RPMI8226 (cell line): ENCODE measurements around the gene SH3D19.
"Not testable (repeated sequence)": the region's sequence is repeated elsewhere in the genome, so short reads cannot be mapped to it uniquely, and the experiment has no call there.

Source experiments
- DNase-seq: peaks from one replicate; pipeline ENCODE4 v3.0.0-alpha.2; 2015

The SH3D19 gene

DNA sequence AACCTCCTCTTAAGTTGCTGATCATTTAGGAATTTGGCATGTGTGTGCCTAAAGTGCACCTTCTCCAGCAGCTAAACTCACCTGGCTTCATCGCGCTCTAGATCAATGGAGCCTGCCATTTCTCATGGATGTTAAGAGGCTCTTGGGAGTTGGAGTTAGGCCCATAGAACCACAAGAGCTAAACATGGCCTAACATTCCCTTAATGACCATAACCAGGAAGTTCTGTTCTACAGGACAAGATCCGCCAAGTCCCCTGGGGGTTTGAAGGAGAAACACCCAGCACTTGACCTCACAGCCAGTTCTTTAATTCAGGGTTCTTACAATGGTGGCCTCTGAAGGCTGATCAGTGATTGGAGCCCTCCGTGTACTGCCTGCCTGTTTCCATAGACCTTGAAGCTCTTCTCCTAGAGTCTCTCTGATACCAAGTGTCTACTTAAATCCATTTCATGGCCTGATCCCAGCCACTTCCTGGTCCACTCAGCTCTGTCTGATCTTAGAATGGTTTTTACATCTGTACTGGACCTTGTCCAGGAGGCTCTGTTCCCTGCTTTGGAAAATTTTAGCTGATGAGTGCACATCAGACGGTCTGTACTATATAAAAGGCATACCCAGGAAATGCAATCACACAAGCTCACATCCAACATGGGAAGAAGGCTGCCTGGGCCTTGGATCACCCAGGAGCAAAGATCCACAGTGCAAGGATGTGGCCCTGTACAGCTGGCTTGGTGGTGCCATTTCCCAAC is 180.9 kb downstream of the SH3D19 start:
- no peak for DNase-seq

DNA sequence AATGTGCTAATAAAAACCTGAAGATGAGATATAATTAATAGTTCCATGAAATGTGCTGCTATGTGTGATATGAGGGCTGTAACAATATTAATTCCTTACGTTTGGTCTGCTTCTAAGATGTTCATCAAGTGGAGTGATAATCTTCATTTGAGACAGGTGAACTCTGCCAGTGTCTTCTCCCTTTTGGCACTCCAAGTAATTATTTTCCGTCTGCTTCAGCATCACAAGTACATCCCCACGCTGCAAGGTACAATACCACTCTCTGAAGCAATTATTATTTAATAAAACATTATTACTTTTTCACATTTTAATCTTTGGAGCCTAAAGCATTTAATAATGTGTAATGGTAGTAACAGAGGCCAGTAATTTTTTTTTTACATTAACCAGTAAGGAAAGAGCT is 181.6 kb downstream of the SH3D19 start:
- DNase-seq = no peak

DNA sequence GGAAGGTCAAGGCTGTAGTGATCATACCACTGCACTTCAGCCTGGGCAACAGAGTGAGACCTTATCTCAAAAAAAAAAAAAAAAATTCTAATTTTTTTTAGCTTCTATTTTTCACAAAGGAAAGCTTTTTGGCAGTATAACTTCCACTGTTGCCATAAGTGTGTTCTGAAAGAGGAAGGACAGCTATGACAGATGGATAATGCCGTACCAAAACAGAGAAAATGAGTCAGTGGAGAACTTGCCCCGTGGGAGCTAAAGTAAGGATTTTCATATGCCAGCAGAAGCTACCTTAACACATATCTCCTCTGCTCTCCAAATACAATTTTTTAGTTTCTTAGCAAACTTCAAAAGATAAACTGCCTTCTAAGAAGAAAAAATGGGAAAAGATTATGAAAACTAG is 182.2 kb downstream of the SH3D19 start:
- DNase-seq = no peak

DNA sequence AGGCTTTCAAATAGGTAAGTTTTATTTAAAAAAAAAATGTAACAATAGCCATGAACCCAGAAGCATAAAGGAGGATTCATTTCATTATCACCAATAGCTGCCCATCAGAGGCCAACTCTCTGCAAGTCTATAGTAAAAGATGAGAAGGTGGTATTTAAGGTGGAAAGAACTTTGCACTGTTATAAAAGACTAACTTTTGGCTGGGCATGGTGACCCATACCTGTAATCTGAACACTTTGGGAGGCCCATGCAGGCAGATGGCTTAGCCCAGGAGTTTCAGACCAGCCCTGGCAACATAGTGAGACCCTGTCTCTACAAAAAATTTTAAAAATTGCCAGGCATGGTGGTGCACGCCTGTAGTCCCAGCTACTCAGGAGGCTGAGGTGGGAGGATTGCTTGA is 182.6 kb downstream of the SH3D19 start:
- no peak for DNase-seq

DNA sequence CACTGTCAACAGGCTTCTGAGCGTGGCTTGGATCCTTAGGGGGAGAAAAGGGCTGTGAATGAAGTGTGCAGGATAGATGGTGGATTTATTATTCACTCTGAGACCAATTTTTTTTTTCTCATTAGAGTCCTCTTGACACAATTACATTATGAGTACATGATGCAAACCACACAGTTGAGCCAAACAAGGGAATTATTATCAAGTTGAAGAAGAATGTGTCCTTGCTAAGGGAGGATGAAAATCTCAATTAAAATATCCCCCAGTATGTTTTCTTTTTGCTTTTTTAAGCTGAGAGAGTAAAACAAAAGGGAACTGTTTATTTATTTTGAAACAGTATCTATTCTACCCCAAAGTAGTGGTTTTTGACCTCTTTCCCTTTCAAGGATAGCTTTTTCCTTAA is 185.6 kb downstream of the SH3D19 start:
- no peak for DNase-seq

DNA sequence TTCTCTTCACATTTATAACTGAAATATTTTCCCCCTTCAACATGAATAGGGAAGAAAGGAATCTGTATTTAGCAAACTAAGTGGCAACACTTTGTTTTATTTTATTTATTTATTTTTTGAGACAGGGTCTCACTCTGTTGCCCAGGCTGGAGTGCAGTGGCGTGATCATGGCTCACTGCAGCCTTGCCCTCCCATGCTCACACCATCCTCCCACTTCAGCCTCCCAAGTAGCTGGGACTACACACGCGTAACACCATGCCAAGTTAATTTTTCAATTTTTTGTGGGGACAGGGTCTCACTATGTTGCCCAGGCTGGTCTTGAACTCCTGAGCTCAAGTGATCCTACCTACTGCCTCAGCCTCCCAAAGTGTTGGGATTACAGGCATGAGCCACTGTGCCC is 189.4 kb downstream of the SH3D19 start:
- DNase-seq = not testable (repeated sequence)

DNA sequence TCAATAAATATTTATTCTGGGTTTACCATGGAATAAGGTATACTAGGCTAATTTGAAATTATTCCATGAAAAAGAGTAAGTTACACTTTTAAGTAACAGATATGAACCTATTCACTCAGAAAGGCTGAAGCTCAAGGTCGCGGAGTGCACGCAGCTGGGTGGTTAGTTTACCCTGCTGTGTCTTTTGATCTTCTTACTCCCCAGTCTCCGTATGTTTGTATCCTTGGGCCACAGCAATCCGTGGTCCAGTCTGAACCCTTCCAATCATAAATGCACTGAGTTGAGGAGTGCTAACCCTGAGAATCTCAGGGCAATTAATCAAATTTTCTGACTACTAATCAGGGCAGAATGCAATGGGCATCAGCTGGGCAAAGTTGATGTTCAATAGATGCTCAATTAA is 192.1 kb downstream of the SH3D19 start:
- DNase-seq = no peak

DNA sequence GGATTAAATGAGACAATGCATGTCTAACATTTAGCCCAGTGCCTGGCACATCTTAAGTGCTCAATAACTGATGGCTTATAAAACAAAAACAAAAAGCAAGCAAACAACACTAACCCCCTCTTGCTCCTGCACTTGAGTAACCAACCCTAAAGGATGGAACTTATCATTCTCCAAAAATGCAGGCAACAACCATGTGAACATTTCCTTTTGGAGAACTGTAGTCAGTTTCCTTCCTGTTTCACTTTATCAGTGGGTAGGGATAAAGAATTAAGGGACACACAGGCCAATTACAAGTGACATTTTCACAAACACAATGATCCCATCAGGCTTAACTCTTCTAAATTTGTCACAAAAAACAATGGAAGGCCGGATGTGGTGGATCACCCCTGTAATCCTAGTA is 195.6 kb downstream of the SH3D19 start:
- DNase-seq = no peak

DNA sequence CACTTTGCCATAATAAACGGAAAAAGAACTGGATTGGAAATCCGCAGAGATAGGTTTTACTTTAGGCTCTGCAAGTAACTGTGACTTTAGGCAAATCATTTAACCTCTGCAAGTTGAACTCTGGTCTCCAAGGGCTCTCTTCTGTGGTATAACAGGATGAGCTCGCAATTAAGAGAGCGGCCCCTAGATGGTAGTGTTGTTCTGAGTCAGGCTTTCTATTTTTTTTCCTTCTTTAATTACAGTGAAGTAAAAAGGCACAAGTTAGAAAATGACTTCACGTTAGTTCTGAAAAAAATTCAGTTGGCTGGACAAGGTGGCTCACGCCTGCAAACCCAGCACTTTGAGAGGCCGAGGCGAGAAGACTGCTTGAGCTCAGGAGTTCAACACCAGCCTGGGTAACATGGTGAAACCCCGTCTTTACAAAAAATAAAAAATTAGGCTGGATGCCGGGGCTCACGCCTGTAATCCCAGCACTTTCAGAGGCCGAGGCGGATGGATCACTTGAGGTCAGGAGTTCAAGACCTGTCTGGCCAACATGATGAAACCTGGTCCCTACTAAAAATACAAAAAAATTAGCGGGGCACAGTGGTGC is 207.9 kb downstream of the SH3D19 start:
- peak; percentile 51 for DNase-seq

DNA sequence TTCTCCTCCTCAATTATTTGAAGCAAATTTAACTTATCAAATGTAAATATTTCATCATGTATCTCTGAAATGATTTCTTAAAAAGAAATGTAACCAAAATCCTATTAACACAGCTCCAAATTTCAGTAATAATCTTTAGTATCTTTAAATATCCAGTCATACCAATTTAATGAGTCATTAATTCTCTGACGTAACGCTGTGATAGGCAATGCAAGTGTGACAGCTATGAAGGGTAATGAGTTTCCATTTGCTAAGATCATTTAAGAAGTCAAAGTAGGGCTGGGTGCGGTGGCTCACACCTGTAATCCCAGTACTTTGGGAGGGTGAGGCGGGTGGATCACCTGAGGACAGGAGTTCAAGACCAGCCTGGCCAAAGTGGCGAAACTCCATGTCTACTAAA is 210.4 kb downstream of the SH3D19 start:
- no peak for DNase-seq

DNA sequence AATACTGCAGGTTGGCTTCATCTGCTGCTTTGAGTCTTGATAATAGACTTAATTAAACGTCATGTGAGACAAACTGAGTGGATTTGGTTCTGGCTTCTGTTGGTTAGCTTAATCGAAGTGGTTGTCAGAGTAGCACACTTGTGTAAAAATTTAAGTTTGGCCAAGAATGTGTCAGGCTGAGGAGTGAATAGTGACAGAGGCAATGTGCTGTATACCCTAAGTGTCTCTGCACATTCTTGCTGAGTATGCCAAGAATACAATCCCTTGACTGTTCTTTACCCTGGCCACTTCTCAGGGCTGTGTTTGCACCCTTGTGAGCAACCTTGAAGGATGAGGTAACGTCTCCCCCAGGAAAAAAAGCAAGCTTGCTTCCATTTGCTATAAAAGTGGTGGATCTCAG is 211.1 kb downstream of the SH3D19 start:
- no peak for DNase-seq

DNA sequence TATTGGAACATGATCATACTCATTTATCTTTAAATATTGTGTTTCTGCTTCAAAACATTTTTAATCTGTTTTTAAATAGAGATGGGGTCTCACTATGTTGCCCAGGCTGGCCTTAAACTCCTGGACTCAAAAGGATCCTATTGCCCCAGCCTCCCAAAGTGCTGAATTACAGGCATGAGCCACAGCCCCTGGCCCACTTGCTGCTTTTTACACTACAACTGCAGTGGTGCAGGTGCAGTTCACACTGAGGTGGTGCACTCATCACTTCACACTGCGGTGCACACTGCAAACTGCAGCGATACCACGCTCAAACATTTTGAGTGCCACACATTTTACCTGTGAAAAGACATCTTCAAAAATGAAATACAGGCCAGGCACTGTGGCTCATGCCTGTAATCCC is 215.2 kb downstream of the SH3D19 start:
- no peak for DNase-seq

DNA sequence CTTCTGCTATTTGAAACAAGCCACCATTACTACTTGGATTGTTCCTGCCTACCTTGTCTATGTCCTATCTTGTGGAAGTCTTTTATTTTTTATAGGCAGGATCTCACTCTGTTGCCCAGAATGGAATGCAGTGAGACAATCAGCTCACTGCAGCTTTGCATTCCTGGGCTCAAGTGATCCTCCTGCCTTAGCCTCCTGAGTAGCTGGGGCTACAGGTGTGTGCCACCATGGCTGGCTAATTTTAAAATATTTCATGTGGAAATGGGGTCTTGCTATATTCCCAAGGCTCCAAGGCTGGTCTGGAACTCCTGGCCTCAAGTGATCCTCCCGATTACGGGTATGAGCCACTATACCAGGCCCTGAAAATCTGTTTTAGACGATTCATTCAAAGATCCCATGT is 218.3 kb downstream of the SH3D19 start:
- DNase-seq = no peak

DNA sequence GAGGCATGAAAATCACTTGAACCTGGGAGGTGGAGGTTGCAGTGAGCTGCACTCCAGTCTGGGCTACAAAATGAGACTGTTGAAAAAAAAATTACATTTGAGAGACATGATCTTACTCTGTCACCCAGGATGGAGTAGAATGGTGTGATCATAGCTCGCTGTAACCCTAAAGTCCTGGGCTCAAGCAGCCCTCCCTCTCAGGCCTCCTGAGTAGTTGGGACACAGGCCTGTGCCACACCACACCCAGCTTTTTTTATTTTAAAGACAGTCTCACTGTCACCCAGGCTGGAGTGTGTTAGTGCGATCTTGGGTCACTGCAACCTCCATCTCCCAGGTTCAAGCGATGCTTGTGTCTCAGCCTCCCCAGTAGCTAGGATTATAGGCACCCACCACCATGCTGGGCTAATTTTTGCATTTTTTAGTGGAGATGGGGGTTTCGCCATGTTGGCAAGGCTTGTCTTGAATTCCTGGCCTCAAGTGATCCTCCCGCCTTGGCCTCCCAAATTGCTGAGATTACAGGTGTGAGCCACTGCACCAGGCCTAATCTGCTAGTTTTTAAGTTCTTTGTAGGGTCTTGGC is 219.9 kb downstream of the SH3D19 start:
- DNase-seq = no peak

DNA sequence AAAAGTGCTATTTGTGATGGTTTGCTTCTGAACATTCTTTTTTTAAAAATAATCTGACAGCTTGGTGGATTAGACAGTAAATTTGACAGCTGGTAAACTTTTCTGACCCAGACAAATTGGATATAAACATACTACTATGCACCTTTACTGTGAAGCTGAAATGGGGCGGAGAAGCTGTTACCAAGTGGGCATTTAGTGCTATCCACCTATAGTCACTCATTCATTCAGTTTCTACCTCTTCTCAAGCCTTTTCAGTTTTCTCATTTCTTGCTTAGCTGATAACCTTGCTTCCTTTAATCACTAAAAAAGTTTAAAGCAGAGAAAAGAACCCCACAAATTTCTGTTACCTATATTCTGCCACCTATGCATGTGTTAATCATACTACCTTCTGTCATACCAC is 220.8 kb downstream of the SH3D19 start:
- no peak for DNase-seq

DNA sequence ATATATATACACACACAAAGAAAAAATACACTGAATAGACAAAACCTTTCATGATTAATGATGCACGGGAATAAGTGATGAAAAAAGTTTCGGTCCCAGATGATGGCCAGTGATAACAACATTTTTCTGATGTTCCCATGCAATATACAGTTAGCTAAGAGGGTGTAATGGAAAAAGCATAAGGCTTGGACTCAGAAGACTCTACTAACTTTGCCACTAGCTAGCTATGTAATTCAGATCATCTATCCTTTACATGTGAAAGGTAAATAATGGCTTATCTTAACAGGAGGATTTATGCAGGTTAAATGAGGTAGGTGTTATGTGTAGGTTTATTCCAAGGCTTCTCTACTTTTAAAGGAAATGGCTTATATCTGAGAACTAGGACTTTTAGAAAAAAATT is 221.6 kb downstream of the SH3D19 start:
- DNase-seq = no peak

DNA sequence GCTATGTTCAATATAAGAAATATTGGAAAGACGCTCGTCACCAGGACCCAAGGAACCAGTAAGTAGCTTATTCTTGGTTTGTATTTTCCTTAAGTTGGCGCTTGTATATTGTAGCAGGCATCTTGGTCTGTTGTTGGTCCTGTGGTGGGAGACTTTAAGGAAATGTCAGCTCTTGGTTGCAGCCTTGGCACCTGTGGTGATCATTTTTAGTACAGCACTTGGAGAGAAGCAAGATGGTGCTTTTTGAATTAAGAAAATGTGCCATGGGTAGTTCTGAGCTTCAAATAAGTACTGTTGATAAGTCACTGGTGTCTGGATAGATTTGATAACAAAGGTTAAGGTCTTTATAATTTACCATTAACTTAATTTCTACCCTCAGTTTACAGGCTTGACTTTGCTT is 224.9 kb downstream of the SH3D19 start:
- no peak for DNase-seq

DNA sequence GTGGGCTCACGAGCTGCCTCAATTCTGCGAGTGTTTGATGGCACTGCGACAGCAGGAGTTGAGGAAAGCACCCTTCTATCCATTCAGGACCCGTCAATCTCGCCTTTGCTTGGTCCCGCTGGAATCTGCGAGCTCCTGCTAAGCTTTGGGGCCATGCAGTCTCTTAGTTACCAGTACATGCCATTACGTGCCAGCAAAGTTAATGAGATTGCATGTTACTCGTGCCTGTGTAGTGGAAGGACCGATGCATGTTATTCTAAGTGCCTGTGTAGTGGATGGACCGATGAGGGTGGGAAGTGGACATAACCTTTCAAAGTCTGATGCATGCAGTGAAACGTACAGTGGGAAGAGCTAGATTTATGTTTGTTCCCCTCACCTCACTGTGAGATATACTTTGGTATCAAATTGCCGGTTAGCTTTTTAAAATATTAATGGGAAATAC is 225.4 kb downstream of the SH3D19 start:
- DNase-seq = peak; percentile 12

DNA sequence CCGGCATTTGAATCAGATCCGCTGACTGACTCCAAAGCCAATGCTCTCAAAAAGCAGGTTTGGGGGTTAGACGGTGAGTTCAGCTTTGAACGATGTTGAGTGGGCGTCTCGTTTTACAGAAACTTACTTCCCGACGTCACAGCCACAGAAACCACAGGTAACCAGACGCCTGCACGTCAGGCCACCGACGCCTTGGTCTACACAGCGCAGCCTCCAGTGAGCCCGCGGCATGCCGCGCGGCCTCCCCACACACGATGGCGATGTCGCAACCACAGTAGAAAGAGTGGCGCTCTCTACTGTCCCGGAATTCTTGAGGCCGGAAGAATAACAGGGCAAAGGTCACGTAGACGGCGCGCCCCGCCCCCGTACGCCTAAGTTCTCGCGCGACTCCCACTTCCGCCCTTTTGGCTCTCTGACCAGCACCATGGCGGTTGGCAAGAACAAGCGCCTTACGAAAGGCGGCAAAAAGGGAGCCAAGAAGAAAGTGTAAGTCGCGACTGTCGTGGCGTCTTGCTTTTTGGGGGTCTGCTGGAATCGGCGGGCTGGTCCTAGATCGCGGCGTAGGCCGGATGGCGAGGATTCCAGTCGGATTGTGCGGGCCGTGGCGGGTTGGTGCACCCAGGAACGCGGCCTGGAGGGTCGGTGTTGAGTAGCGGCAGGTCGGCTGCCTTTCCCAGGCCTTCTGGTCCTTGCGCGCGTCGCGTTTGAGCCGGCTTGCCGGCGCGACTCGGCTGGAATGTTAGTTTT is 226.0 kb downstream of the SH3D19 start, which contains the start of gene RPS3A:
RPS3A (plus strand) TSS at position 400 of the 747 bp plus-strand sequence; CDS start at position 425, 25 bp downstream.
- DNase-seq = peak; percentile 94

DNA sequence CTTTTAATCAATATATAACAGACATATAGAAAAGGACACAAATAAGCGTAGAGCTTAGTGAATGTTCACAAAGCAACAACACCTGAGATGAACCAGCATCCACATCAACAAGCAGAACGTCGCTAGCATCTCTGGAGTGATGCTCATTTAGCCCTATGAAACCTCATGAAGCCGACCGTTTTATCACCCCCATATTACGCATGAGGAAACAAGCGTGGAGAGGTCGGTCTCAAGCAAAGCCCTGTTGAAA is 226.5 kb downstream of the SH3D19 start:
- DNase-seq = no peak

DNA sequence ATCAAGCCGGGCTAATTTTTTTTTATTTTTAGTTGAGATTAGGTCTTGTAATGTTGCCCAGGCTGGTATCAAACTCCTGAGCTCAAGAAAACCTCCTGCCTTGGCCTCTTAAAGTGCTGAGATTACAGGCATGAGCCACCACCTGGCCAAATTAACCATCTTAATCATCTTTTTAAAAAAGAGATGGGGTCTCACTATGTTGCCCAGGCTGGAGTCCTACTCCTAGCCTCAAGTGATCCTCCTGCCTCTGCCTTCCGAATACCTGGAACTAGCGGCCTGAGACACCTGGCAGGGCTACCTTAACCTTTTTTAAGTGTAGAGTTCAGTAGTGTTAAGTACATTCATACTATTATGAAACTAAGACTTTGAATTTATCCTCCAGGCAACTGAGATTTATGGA is 227.6 kb downstream of the SH3D19 start:
- DNase-seq = no peak

DNA sequence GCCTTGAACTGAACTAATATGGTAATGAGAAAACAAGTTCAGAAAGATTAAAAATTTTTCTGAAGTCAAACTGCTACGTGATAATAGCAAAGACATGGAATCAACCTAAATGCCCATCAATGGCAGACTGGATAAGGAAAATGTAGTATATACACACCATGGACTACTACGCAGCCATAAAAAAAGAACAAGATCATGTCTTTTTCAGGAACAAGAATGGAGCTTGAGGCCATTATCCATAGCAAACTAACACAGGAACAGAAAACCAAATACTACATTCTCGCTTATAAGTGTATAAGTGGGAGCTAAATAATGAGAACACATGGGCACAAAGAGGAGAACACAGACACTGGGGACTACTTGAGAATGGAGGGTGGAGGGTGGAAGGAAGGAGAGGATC is 230.3 kb downstream of the SH3D19 start:
- no peak for DNase-seq

DNA sequence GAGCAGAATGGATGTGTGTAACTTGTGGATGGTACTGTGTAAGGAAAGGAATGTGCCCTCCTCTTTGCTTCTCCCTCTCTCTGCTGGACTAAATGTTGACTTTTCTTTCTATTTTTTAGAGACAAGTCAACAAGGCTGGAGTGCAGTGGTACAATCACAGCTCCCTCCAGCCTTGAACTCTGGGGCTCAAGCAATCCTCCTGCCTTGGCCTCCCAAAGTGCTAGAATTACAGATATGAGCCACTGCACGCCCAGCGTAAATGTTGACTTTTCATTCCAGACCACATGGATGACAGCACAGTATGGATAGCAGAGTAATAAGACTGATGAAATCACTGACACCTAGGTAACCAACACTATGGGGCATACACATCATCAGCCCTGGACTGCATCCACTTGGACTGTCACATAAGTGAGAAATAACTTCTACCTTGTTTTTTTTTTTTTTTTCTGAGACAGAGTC is 231.1 kb downstream of the SH3D19 start:
- no peak for DNase-seq

DNA sequence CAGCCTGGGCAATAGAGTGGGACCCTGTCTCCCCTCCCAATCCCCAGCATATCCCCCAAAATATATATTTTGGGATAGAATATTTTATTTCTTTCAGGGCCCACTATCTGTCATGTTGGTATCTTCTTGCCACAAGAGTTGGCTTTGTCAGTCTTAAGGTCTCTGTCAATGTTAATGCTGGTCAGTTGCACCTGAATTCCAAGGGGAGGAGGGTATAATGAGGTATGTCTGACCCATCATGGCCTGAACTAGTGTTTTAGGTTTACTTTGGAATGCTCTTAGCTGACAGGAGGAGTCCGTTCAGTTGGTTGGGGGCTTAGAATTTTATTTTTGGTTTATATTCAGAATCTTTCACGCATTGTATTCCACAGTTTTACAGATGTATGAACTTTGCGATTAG is 232.2 kb downstream of the SH3D19 start:
- DNase-seq = no peak
